Gastrocnemius medialis (tissue), 4 donors: ENCODE measurements around the gene MAP3K10. TPM values are rescaled to one million over a fixed set of nuclear protein-coding genes. Genes with fewer than 3 reads are reported as not detected.

Experiments used
- ATAC-seq, 2 donors: fragments of 150-250 bp; one replicate each; pipeline ENCODE4 v1.9.1; 2016
- DNase-seq, 2 donors: peaks; one replicate each; pipeline ENCODE4 v3.0.0-alpha.2; 2019
- H3K27ac ChIP-seq, 4 donors: fragments of 200-600 bp; sonication (generic); 1 replicate in 1 of 4; 2 replicates in 3 of 4; pipeline ENCODE4 v1.5.1; 2016 to 2018; ENCODE audit warnings: mild to moderate bottlenecking in 2 of 4, moderate library complexity in 1 of 4
- H3K27me3 ChIP-seq, 3 donors: fragments of 200-600 bp; sonication (generic) in 2 of 3; 1 replicate in 1 of 3; 2 replicates in 2 of 3; pipeline versions ENCODE4 v1.5.1 to v1.6.0; 2016 to 2019; ENCODE audit warnings: mild to moderate bottlenecking in 1 of 3, moderate library complexity in 1 of 3
- H3K36me3 ChIP-seq, 2 donors: fragments of 200-600 bp; sonication (generic) in 1 of 2; one replicate each; pipeline ENCODE4 v1.5.1; 2017 to 2018
- H3K4me1 ChIP-seq, 2 donors: fragments of 200-600 bp; sonication (generic) in 1 of 2; one replicate each; pipeline ENCODE4 v1.5.1; 2016 to 2017; ENCODE audit warnings: mild to moderate bottlenecking in 2 of 2
- H3K4me3 ChIP-seq, 4 donors: fragments of 200-600 bp; sonication (generic) in 3 of 4; 1 replicate in 1 of 4; 2 replicates in 3 of 4; pipeline ENCODE4 v1.5.1; 2016 to 2019; ENCODE audit warnings: mild to moderate bottlenecking in 2 of 4
- H3K9me3 ChIP-seq, 3 donors: fragments of 200-600 bp; sonication (generic) in 2 of 3; 1 replicate in 1 of 3; 2 replicates in 2 of 3; pipeline ENCODE4 v1.5.1; 2016 to 2019
- POLR2A ChIP-seq, 2 donors: fragments of 450-650 bp; IDR thresholded peaks; one replicate each; pipeline ENCODE4 v1.6.1; 2017; ENCODE audit warnings: antibody characterized with exemption in 2 of 2, mild to moderate bottlenecking in 2 of 2, moderate library complexity in 2 of 2
- in situ Hi-C, 4 donors: fragments of 200-750 bp; cut with MboI; loops; one replicate each; pipeline versions ENCODE4 v1.15.0 to v1.8.0; 2017; ENCODE audit warnings: low sequenced_read_pairs in 4 of 4
- intact Hi-C: fragments of 100-400 bp; cut with DNase I; formaldehyde crosslinking; loops from one replicate; pipeline ENCODE4 v1.15.1; 2023; ENCODE audit warnings: low total_unique reads
- total RNA-seq, 4 donors: library from RNA; depleted of rRNA; stranded (reverse); fragments of >200 nt; gene quantifications; one replicate each; pipeline versions ENCODE4 v1.1.0 to v1.2.3, GENCODE V29; 2016
- TF ChIP-seq, protein P1 (sequence below), 5 experiments: fragments of 450-650 bp in 3 of 5; fragments of 200-600 bp in 2 of 5; sonication (generic) in 2 of 5; IDR thresholded peaks in 4 of 5; conservative IDR thresholded peaks in 1 of 5; 1 replicate in 4 of 5; 2 replicates in 1 of 5; pipeline ENCODE4 v1.5.1; 2016 to 2019; ENCODE audit warnings: antibody characterized with exemption in 5 of 5, mild to moderate bottlenecking in 3 of 5, moderate library complexity in 3 of 5

MAP3K10 gene
- 10 to 100 TPM; 16.4 to 25.8 (median 21.6) TPM for total RNA-seq

DNA sequence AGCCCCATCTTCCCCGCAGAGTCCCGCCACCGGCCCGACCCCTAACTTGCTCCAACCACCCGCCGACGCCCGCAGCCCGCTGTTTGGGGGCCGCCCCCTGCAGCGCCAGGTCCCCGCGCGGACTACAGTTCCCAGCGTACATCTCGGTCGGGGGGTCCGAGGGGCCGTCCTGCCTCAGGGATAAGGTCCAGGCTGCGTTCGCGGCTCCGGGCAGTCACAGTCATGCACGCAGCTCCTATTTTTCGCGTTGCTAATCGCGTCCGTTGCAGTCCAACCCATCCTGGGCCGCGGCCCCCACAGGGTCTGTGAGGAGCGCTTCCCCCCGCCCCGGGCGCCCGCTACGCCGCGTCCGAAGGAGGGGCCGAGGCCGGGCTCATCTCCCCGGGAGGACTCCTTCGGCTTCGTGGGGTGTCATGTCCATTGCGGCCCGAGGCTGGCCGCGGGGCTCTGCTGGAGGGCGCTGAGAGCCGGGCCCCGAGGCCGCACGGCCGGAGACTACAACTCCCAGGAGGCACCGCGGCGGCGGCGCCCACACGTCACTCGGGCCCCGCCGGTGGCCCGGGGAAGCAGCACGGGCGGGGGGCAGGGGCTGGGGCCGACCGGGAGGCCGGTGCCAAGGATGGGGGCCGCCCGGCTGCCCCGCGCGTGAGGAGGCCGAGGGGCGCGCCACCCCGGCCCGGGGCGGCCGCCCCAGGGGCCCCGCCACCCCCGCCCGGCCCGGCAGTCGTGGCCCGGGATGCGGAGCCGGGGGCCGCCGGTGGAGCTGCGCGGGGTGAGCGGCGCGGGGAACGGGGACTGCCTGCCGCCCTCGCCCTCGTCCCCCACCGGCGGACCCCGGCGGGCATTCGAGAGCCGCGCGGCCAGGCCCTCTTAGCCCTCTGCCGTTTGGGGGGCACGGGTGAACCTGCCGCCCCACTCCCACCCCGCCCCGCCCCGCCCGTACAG, at the start of gene MAP3K10:
Gene MAP3K10, plus strand, starts transcription at position 536 of the 945 bp plus-strand sequence. CDS start 606 bp downstream, outside the sequence.
- H3K4me3 ChIP-seq: peak within 1 kb of the TSS; percentile 98 to 100 (median 100)
- H3K36me3 ChIP-seq: no peaks in the 10 kb centered on the region
- peak; percentile 45 to 59 for DNase-seq
- H3K9me3 ChIP-seq: no peaks in the 10 kb centered on the region
- H3K27me3 ChIP-seq: no peaks in the 10 kb centered on the region
- intact Hi-C loops: loop anchor here (10.0 kb wide), 1 partner anchor 196 kb away; the partner anchor contains the start of gene ZNF546
- peak; percentile 95 for ATAC-seq
- TF ChIP-seq, protein P1, sequence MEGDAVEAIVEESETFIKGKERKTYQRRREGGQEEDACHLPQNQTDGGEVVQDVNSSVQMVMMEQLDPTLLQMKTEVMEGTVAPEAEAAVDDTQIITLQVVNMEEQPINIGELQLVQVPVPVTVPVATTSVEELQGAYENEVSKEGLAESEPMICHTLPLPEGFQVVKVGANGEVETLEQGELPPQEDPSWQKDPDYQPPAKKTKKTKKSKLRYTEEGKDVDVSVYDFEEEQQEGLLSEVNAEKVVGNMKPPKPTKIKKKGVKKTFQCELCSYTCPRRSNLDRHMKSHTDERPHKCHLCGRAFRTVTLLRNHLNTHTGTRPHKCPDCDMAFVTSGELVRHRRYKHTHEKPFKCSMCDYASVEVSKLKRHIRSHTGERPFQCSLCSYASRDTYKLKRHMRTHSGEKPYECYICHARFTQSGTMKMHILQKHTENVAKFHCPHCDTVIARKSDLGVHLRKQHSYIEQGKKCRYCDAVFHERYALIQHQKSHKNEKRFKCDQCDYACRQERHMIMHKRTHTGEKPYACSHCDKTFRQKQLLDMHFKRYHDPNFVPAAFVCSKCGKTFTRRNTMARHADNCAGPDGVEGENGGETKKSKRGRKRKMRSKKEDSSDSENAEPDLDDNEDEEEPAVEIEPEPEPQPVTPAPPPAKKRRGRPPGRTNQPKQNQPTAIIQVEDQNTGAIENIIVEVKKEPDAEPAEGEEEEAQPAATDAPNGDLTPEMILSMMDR (IDR thresholded peaks at IDR 0.05 in 4 of 5, conservative IDR thresholded peaks at IDR 0.05 in 1 of 5): no peak
- TF ChIP-seq POLR2A (IDR thresholded peaks at IDR 0.05): peak; percentile 40 to 54
- H3K4me1 ChIP-seq: peaks cover 12 to 19% of the 10 kb centered on the region in 2 donors
- peak within 1 kb of the TSS; percentile 98 to 100 (median 100) for H3K27ac ChIP-seq
- in situ Hi-C loops: no loop called here

DNA sequence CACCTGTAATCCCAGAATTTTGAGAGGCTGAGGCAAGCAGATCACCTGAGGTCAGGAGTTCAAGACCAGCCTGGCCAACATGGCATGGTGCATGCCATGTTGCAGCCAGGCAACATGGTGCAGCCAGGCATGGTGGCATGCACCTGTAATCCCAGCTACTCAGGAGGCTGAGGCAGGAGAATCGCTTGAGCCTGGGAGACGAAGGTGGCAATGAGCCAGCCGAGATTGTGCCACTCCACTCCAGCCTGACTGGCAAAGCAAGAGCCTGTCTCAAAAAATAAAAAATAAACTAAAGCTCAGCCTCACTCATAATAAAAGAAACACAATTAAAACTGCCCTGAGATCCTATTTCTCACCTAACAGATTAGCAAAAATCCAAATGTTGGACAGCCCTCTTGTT, 49.7 kb upstream of the MAP3K10 start:
- Histone ChIP-seq H3K27ac (no peak overlapping the region), H3K4me3 (no peak overlapping the region), H3K27me3 (peaks cover 0 to 11% (median 2%) of the 10 kb centered on the region in 3 donors), H3K36me3 (no peaks in the 10 kb centered on the region), H3K4me1 (no peaks in the 10 kb centered on the region), H3K9me3 (no peaks in the 10 kb centered on the region)
- ATAC-seq: no peak
- intact Hi-C loops: loop anchor here (5.0 kb wide), 1 partner anchor 496 kb away; no protein-coding TSS in a partner anchor
- in situ Hi-C loops: loop anchor here in 2 of 4 donors (5.0 to 25.0 kb wide), 2 partner anchors 81 to 496 kb away; no protein-coding TSS in a partner anchor
- TF ChIP-seq POLR2A (IDR thresholded peaks at IDR 0.05): no peak
- TF ChIP-seq, protein P1 (IDR thresholded peaks at IDR 0.05 in 4 of 5, conservative IDR thresholded peaks at IDR 0.05 in 1 of 5): no peak
- no peak for DNase-seq

DNA sequence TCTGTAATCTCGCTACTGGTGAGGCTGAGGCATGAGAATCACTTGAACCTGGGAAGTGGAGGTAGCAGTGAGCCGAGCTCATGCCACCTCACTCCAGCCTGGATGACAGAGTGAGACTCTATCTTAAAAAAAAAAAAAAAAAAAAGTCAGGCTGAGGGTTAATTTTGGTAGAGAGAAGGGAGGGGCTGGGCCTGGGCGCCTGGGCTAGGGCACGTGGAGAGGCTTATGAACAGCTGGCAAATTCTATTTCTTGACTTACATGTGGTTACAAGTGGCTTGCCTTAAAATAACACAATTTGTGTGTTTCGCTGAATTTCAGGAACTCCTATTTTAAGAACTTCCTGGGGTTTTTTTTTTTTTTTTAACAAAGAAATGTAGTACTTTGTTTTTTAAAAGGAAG, 47.6 kb upstream of the MAP3K10 start:
- Histone ChIP-seq H3K4me3 (no peak overlapping the region), H3K4me1 (no peaks in the 10 kb centered on the region), H3K27me3 (peaks cover 0 to 3% (median 0%) of the 10 kb centered on the region in 3 donors), H3K9me3 (no peaks in the 10 kb centered on the region), H3K36me3 (no peaks in the 10 kb centered on the region), H3K27ac (no peak overlapping the region)
- no peak for ATAC-seq
- TF ChIP-seq, protein P1 (IDR thresholded peaks at IDR 0.05 in 4 of 5, conservative IDR thresholded peaks at IDR 0.05 in 1 of 5): no peak
- TF ChIP-seq POLR2A (IDR thresholded peaks at IDR 0.05): no peak
- in situ Hi-C loops (loop anchor here in 2 of 4 donors (5.0 to 25.0 kb wide), 2 partner anchors 79 to 494 kb away; no protein-coding TSS in a partner anchor), intact Hi-C loops (loop anchor here (5.0 kb wide), 1 partner anchor 494 kb away; no protein-coding TSS in a partner anchor)
- DNase-seq: no peak

DNA sequence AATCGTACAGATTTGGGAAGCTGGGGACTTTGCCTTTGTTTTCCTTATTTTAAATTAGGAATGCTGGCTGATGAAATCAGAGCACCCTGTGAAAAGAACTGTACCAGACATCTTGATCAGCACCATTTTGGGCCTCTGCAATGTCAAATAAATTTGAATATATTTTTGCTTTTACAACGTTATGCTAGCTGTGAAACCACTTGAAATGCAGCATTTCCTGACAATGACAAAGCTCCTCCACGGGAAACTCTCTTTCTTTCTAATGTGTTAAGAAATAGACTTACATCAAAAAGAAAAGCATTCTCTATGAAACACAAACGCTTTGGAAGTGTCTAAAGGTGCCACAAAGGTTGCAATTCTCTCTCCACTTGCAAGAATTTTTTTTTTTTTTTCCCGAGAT, 47.1 kb upstream of the MAP3K10 start:
- Histone ChIP-seq H3K9me3 (no peaks in the 10 kb centered on the region), H3K27me3 (peaks cover 0 to 3% (median 0%) of the 10 kb centered on the region in 3 donors), H3K4me3 (no peak overlapping the region), H3K4me1 (no peaks in the 10 kb centered on the region), H3K36me3 (no peaks in the 10 kb centered on the region), H3K27ac (no peak overlapping the region)
- DNase-seq: no peak
- intact Hi-C loops (loop anchor here (5.0 kb wide), 1 partner anchor 493 kb away; no protein-coding TSS in a partner anchor), in situ Hi-C loops (loop anchor here in 2 of 4 donors (5.0 to 25.0 kb wide), 2 partner anchors 78 to 493 kb away; no protein-coding TSS in a partner anchor)
- TF ChIP-seq POLR2A (IDR thresholded peaks at IDR 0.05): no peak
- TF ChIP-seq, protein P1 (IDR thresholded peaks at IDR 0.05 in 4 of 5, conservative IDR thresholded peaks at IDR 0.05 in 1 of 5): no peak
- ATAC-seq: no peak
